Mammary epithelial cell (primary cell): Measurements from ENCODE around the gene FBXW9.

Source experiments
- EZH2 ChIP-seq: IDR thresholded peaks from 2 replicates; pipeline ENCODE4 v1.6.1; 2012; ENCODE audit warnings: low read length, inconsistent platforms, borderline replicate concordance
- TF ChIP-seq, protein P1 (sequence below), 2 donors: IDR thresholded peaks in 1 of 2; conservative IDR thresholded peaks in 1 of 2; 2 replicates each; pipeline ENCODE4 v1.5.1; 2011 to 2012; ENCODE audit warnings: inconsistent platforms in 2 of 2, low read length in 2 of 2, mild to moderate bottlenecking in 2 of 2, control low read depth in 1 of 2, low read depth in 1 of 2; ENCODE audit not compliant: insufficient read depth in 1 of 2; ENCODE audit errors: extremely low read depth in 1 of 2

GRCh38 chr19:12649941-12650340, 46.5 kb downstream of the FBXW9 start:
- TF ChIP-seq, protein P1, sequence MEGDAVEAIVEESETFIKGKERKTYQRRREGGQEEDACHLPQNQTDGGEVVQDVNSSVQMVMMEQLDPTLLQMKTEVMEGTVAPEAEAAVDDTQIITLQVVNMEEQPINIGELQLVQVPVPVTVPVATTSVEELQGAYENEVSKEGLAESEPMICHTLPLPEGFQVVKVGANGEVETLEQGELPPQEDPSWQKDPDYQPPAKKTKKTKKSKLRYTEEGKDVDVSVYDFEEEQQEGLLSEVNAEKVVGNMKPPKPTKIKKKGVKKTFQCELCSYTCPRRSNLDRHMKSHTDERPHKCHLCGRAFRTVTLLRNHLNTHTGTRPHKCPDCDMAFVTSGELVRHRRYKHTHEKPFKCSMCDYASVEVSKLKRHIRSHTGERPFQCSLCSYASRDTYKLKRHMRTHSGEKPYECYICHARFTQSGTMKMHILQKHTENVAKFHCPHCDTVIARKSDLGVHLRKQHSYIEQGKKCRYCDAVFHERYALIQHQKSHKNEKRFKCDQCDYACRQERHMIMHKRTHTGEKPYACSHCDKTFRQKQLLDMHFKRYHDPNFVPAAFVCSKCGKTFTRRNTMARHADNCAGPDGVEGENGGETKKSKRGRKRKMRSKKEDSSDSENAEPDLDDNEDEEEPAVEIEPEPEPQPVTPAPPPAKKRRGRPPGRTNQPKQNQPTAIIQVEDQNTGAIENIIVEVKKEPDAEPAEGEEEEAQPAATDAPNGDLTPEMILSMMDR (conservative IDR thresholded peaks at IDR 0.05 in 1 of 2, IDR thresholded peaks at IDR 0.05 in 1 of 2; ENCODE audit: extremely low read depth in 1 of 2, insufficient read depth in 1 of 2, low read depth in 1 of 2, low read length in 2 of 2) = no peak
- TF ChIP-seq EZH2 = no peak
